Testis (tissue), 2 donors: Measurements from ENCODE around the gene PCNT.

Experiments
- POLR2A ChIP-seq: fragments of 450-650 bp; IDR thresholded peaks from one replicate; pipeline ENCODE4 v1.6.1; 2017; ENCODE audit warnings: antibody characterized with exemption, mild to moderate bottlenecking, moderate library complexity
- TF ChIP-seq, protein P1 (sequence below), 3 experiments: fragments of 450-650 bp in 2 of 3; fragments of 200-600 bp in 1 of 3; sonication (generic) in 1 of 3; IDR thresholded peaks; one replicate each; pipeline ENCODE4 v1.5.1; 2016 to 2019; ENCODE audit warnings: antibody characterized with exemption in 3 of 3, mild to moderate bottlenecking in 2 of 3, moderate library complexity in 1 of 3

DNA sequence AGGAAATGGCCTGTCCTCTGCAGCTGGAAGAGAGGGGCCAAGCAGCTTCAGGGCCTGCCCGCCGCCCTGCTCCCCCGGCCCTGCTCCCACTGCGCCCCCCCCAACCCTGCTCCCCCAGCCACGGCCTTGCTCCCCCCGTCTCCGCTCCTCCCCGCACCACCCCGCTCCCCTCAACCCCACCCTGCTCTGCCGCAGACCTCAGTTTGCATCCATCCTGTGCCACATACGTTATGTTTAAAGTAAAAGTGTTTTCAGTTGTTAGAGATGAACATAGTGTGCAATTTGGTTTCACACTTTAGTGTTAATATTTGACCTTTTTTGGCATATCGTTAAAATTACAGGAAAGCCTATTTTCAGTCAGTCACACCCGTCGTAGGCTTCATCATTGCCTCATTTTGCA, 100.7 kb downstream of the PCNT start:
- TF ChIP-seq, protein P1, sequence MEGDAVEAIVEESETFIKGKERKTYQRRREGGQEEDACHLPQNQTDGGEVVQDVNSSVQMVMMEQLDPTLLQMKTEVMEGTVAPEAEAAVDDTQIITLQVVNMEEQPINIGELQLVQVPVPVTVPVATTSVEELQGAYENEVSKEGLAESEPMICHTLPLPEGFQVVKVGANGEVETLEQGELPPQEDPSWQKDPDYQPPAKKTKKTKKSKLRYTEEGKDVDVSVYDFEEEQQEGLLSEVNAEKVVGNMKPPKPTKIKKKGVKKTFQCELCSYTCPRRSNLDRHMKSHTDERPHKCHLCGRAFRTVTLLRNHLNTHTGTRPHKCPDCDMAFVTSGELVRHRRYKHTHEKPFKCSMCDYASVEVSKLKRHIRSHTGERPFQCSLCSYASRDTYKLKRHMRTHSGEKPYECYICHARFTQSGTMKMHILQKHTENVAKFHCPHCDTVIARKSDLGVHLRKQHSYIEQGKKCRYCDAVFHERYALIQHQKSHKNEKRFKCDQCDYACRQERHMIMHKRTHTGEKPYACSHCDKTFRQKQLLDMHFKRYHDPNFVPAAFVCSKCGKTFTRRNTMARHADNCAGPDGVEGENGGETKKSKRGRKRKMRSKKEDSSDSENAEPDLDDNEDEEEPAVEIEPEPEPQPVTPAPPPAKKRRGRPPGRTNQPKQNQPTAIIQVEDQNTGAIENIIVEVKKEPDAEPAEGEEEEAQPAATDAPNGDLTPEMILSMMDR (IDR thresholded peaks at IDR 0.05), result no peak
- TF ChIP-seq POLR2A, result no peak
